ENCODE results near the gene UBE2B. TPM values are rescaled to one million over a fixed set of nuclear protein-coding genes. Genes with fewer than 3 reads are reported as not detected.

The UBE2B gene
- total RNA-seq, 1 donor from 2014 or later: 63.0 TPM

DNA sequence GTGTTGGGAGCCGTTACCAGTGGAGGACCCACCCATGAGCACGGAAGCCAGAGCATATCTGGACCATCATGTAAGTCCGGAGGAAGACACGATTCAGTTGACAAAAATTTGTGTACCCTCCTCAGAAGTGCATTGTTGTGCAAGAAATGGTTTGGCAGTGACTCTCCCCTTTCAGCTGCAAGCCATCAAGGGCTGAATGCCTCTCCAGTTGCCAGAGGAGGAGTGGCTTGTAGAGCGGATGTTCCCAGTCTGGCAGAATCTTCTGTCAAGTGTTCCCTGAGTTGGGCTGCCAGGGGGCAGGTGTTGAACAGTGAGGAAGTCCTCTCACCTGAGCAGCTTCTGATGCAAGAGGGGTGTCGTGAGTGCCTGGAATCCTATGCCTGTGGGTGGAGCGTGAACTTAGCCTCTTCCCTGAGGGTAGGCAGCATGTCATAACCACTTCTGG is 67.9 kb downstream of the UBE2B start:
- Mint-ChIP-seq H3K4me3 (ENCODE audit: unreplicated experiment) (no peak overlapping the region), H3K27me3 (ENCODE audit: unreplicated experiment) (peaks cover 4% of the 10 kb centered on the region), H3K4me1 (ENCODE audit: unreplicated experiment) (no peaks in the 10 kb centered on the region), H3K27ac (ENCODE audit: unreplicated experiment) (no peak overlapping the region), H3K9me3 (ENCODE audit: unreplicated experiment) (no peaks in the 10 kb centered on the region), H3K36me3 (ENCODE audit: low read depth, unreplicated experiment) (no peaks in the 10 kb centered on the region)
- DNase-seq (ENCODE audit: low spot score): no peak
- TF ChIP-seq, protein P1, sequence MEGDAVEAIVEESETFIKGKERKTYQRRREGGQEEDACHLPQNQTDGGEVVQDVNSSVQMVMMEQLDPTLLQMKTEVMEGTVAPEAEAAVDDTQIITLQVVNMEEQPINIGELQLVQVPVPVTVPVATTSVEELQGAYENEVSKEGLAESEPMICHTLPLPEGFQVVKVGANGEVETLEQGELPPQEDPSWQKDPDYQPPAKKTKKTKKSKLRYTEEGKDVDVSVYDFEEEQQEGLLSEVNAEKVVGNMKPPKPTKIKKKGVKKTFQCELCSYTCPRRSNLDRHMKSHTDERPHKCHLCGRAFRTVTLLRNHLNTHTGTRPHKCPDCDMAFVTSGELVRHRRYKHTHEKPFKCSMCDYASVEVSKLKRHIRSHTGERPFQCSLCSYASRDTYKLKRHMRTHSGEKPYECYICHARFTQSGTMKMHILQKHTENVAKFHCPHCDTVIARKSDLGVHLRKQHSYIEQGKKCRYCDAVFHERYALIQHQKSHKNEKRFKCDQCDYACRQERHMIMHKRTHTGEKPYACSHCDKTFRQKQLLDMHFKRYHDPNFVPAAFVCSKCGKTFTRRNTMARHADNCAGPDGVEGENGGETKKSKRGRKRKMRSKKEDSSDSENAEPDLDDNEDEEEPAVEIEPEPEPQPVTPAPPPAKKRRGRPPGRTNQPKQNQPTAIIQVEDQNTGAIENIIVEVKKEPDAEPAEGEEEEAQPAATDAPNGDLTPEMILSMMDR (IDR thresholded peaks at IDR 0.05; ENCODE audit: unreplicated experiment): no peak

DNA sequence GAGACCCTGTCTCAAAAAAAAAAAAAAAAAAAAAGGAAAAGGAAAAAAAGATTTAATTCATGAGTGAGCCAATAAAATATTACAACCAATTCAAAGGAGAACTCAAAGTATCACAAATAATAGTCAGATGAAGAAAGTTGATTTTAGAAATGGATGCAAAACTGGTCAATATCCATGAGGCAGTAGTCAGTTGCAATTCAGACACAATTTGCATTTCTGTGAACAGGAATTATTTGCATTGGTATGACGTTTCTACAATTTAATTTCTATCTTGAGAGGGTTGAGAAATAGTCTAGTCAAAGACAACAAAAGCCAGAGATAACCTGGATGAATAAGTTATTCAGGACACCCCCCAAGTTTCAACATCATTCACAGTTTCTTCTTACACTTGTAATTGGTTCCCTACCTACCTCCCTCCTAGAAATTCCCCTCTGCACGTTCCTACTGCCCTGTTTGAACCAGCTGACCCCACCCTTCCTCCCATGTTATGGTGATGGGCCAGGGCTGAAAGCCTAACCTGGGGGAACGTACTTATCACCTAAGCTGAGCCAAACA is 68.9 kb downstream of the UBE2B start:
- no peaks in the 10 kb centered on the region for H3K36me3 Mint-ChIP-seq (ENCODE audit: low read depth, unreplicated experiment)
- peaks cover 5% of the 10 kb centered on the region for H3K27me3 Mint-ChIP-seq (ENCODE audit: unreplicated experiment)
- TF ChIP-seq, protein P1 (IDR thresholded peaks at IDR 0.05; ENCODE audit: unreplicated experiment): no peak
- H3K4me3 Mint-ChIP-seq (ENCODE audit: unreplicated experiment): no peak overlapping the region
- H3K9me3 Mint-ChIP-seq (ENCODE audit: unreplicated experiment): no peaks in the 10 kb centered on the region
- no peak for DNase-seq (ENCODE audit: low spot score)
- H3K4me1 Mint-ChIP-seq (ENCODE audit: unreplicated experiment): no peaks in the 10 kb centered on the region
- H3K27ac Mint-ChIP-seq (ENCODE audit: unreplicated experiment): no peak overlapping the region

Other genes with a start within 250 kb of the UBE2B start
- gene SKP1, start 194.6 kb upstream of the UBE2B start, total RNA-seq (ENCODE audit: unreplicated experiment): 471 TPM
- 146 TPM for gene PPP2CA, start 145.5 kb upstream of the UBE2B start, total RNA-seq (ENCODE audit: unreplicated experiment)
- gene CDKL3, start 4.4 kb upstream of the UBE2B start, total RNA-seq (ENCODE audit: unreplicated experiment): 3.8 TPM
- gene CDKN2AIPNL, start 40.3 kb downstream of the UBE2B start, total RNA-seq (ENCODE audit: unreplicated experiment): 26.2 TPM
- 3.0 TPM for gene JADE2, start 154.1 kb downstream of the UBE2B start, total RNA-seq (ENCODE audit: unreplicated experiment)

Measured in endothelial cell (in vitro differentiated cells).